CD4-positive, alpha-beta memory T cell (primary cell): ENCODE measurements around the gene PNO1. TPM values are rescaled to one million over a fixed set of nuclear protein-coding genes. Genes with fewer than 3 reads are reported as not detected.

Experiments
- CTCF ChIA-PET: fragments of 350-600 bp; sonication (Branson Sonifier 250); formaldehyde crosslinking; loops from one replicate; lab custom pipeline; 2021; ENCODE audit warnings: inconsistent platforms; ENCODE audit not compliant: partially characterized antibody; lab: Charles Lee
- POLR2A ChIA-PET: fragments of 350-600 bp; sonication (Branson Sonifier 250); formaldehyde crosslinking; loops from one replicate; lab custom pipeline; 2021; ENCODE audit not compliant: partially characterized antibody; lab: Charles Lee
- DNase-seq, 5 donors: peaks; one replicate each; pipeline versions ENCODE4 v3.0.0 to v3.0.0-alpha.2; 2020 to 2022; ENCODE audit warnings: mixed read lengths in 1 of 5
- H3K27ac ChIP-seq: one replicate; pipeline ENCODE4 v1.7.0; 2013; ENCODE audit warnings: low read depth, low read length
- H3K27me3 ChIP-seq: 2 replicates; pipeline ENCODE4 v1.7.0; 2013; ENCODE audit warnings: mild to moderate bottlenecking, low read length, moderate library complexity; ENCODE audit not compliant: insufficient read depth
- H3K36me3 ChIP-seq: 2 replicates; pipeline ENCODE4 v1.7.0; 2013; ENCODE audit warnings: mild to moderate bottlenecking, low read length, moderate library complexity; ENCODE audit not compliant: insufficient read depth
- H3K4me1 ChIP-seq: 2 replicates; pipeline ENCODE4 v1.7.0; 2013; ENCODE audit warnings: mild to moderate bottlenecking, low read length, moderate library complexity; ENCODE audit not compliant: insufficient read depth
- H3K4me3 ChIP-seq, 2 donors: one replicate each; pipeline ENCODE4 v1.7.0; 2013; ENCODE audit warnings: low read length in 2 of 2, mild to moderate bottlenecking in 1 of 2
- H3K9me3 ChIP-seq, 2 donors: one replicate each; pipeline ENCODE4 v1.7.0; 2013; ENCODE audit warnings: low read length in 2 of 2, control low read depth in 1 of 2; ENCODE audit not compliant: control insufficient read depth in 1 of 2
- H3K27ac Mint-ChIP-seq, 7 donors: one replicate each; pipeline ENCODE4 v1.8.0; 2020 to 2021; ENCODE audit warnings: mixed read lengths in 7 of 7, mild to moderate bottlenecking in 6 of 7, inconsistent platforms in 3 of 7, moderate library complexity in 3 of 7
- H3K27me3 Mint-ChIP-seq, 2 donors: one replicate each; pipeline ENCODE4 v1.8.0; 2020 to 2021; ENCODE audit warnings: mixed read lengths in 2 of 2
- H3K36me3 Mint-ChIP-seq, 2 donors: one replicate each; pipeline ENCODE4 v1.8.0; 2020 to 2021; ENCODE audit warnings: mixed read lengths in 2 of 2, inconsistent platforms in 1 of 2, mild to moderate bottlenecking in 1 of 2
- H3K4me1 Mint-ChIP-seq, 4 donors: one replicate each; pipeline ENCODE4 v1.8.0; 2020 to 2021; ENCODE audit warnings: mixed read lengths in 4 of 4, mild to moderate bottlenecking in 1 of 4
- H3K4me3 Mint-ChIP-seq, 8 donors: one replicate each; pipeline ENCODE4 v1.8.0; 2020 to 2021; ENCODE audit warnings: mixed read lengths in 8 of 8, mild to moderate bottlenecking in 7 of 8, moderate library complexity in 6 of 8, inconsistent platforms in 3 of 8
- H3K9me3 Mint-ChIP-seq, 8 donors: one replicate each; pipeline ENCODE4 v1.8.0; 2020 to 2021; ENCODE audit warnings: mixed read lengths in 8 of 8, mild to moderate bottlenecking in 5 of 8, inconsistent platforms in 3 of 8, moderate library complexity in 1 of 8
- intact Hi-C: fragments of 100-400 bp; cut with micrococcal nuclease; formaldehyde crosslinking; loops from one replicate; pipeline ENCODE4 v1.15.1; 2023
- polyA plus RNA-seq, 2 donors: library from polyadenylated mRNA; unstranded; fragments of 300-500 nt; fragmentation: Illumina TruSeq; gene quantifications; one replicate each; pipeline ENCODE4 v1.2.3, GENCODE V29; 2021
- total RNA-seq, 2 experiments: library from RNA; stranded (reverse); gene quantifications; one replicate each; pipeline ENCODE4 v1.2.3, GENCODE V29; 2021

The PNO1 gene
- total and polyA plus RNA-seq, 4 experiments from 2014 or later: 8.7 to 26.1 (median 15.1) TPM

DNA sequence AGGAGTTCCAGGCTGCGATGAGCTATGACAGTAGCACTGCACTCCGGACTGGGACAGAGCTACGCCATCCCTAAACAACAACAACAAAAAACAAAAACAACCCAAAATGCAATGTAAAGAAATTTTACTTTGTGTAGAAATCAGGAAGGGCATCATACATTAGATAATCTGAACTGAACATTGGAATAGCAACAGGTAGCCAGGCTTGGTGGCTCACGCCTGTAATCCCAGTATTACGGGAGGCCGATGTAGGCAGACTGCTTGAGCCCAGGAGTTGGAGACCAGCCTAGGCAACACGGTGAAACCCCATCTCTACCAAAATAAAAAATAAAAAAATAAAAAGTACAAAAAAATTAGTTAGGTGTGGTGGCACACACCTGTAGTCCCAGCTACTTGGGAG, 2.1 kb upstream of the PNO1 start:
- Histone ChIP-seq H3K27ac (no peak overlapping the region), H3K4me1 (peaks cover 57% of the 10 kb centered on the region), H3K27me3 (no peaks in the 10 kb centered on the region), H3K9me3 (no peaks in the 10 kb centered on the region), H3K36me3 (peaks cover 6% of the 10 kb centered on the region), H3K4me3 (no peak overlapping the region)
- intact Hi-C loops: loop anchor here (5.0 to 10.0 kb wide), 3 partner anchors 572 to 1669 kb away; partner anchors contain the start of gene GMCL1
- H3K9me3 Mint-ChIP-seq: peaks cover 0 to 2% (median 0%) of the 10 kb centered on the region in 8 donors
- ChIA-PET POLR2A (interaction anchor here (3.5 kb wide), 1 partner anchor 13 kb away, joined by 19 read pairs; no protein-coding TSS in a partner anchor), CTCF (interaction anchor here (1.1 to 2.7 kb wide), 2 partner anchors 29 to 127 kb away, joined by 4 to 20 read pairs; no protein-coding TSS in a partner anchor)
- peaks cover 0 to 2% of the 10 kb centered on the region in 2 donors for H3K27me3 Mint-ChIP-seq
- peaks cover 29 to 76% (median 53%) of the 10 kb centered on the region in 4 donors for H3K4me1 Mint-ChIP-seq
- peaks cover 7 to 28% of the 10 kb centered on the region in 2 donors for H3K36me3 Mint-ChIP-seq
- no peak for DNase-seq
- peak overlapping the region in 4 of 8 donors; percentile 20 to 99 (median 43) for H3K4me3 Mint-ChIP-seq
- peak overlapping the region in 1 of 7 donors; percentile 99 for H3K27ac Mint-ChIP-seq

DNA sequence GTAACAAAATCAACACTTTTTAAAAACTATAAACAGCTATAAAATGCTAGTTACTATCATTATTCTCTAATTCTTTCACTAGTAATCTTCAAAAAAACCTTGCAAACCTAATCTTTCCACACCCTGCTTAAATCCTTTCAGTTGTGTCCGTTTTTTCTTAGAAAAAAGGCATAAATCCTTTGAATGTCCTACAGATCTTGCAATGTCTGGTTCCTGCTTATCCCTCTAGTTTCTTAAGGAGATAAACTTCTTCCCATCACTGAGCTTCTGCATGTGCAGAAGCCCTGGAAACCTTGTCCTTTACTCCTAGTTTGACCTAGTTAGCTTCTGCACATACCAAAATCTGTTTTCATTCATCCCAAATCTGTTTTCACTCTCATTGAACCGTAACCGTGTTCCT, 1.3 kb upstream of the PNO1 start:
- Mint-ChIP-seq H3K27ac (peak overlapping the region; percentile 99 to 100 (median 100)), H3K4me1 (peaks cover 29 to 75% (median 49%) of the 10 kb centered on the region in 4 donors), H3K27me3 (peaks cover 0 to 2% of the 10 kb centered on the region in 2 donors), H3K4me3 (peak overlapping the region; percentile 95 to 99 (median 98)), H3K36me3 (peaks cover 13 to 34% of the 10 kb centered on the region in 2 donors), H3K9me3 (peaks cover 0 to 2% (median 0%) of the 10 kb centered on the region in 8 donors)
- no peaks in the 10 kb centered on the region for H3K9me3 ChIP-seq
- no peak for DNase-seq
- peak overlapping the region; percentile 97 for H3K27ac ChIP-seq
- peaks cover 51% of the 10 kb centered on the region for H3K4me1 ChIP-seq
- peaks cover 8% of the 10 kb centered on the region for H3K36me3 ChIP-seq
- ChIA-PET CTCF (interaction anchor here (1.0 to 2.7 kb wide), 7 partner anchors 12 to 127 kb away, joined by 3 to 20 read pairs (median 4); partner anchors contain the start of gene PPP3R1), POLR2A (interaction anchor here (1.0 to 3.5 kb wide), 8 partner anchors 12 to 759 kb away, joined by 3 to 49 read pairs (median 4); partner anchors contain the start of genes C1D and PPP3R1)
- intact Hi-C loops: loop anchor here (5.0 to 10.0 kb wide), 3 partner anchors 571 to 1668 kb away; partner anchors contain the start of gene GMCL1
- H3K27me3 ChIP-seq: no peaks in the 10 kb centered on the region
- H3K4me3 ChIP-seq: peak overlapping the region; percentile 82 to 96

DNA sequence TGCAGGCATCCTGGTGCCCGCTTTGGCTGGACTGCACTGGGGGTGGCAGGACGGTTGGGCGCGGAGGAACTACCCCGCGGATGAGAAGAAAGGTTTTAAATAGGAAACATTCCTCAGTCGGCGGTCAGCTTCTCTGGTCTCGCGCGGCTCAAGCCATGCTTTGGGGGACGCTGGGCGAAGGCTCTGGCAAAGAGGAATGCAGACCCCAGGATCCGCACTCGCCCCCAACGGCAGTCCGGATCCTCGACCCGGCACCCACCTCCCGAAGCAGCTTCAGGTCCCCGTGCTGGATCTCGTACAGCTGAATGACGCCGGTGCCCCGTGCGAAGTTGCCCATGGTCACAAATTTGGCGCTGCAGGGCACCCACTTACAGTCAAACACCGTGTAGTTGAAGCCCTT, 686 bp upstream of the PNO1 start:
- H3K9me3 ChIP-seq: no peaks in the 10 kb centered on the region
- H3K4me1 ChIP-seq: peaks cover 45% of the 10 kb centered on the region
- intact Hi-C loops: loop anchor here (1.0 to 10.0 kb wide), 6 partner anchors 94 to 1668 kb away; partner anchors contain the start of genes APLF, FBXO48 and GMCL1
- H3K4me3 Mint-ChIP-seq: peak overlapping the region; percentile 95 to 99 (median 98)
- H3K36me3 ChIP-seq: peaks cover 11% of the 10 kb centered on the region
- H3K9me3 Mint-ChIP-seq: peaks cover 0 to 2% (median 0%) of the 10 kb centered on the region in 8 donors
- peak overlapping the region; percentile 99 to 100 (median 100) for H3K27ac Mint-ChIP-seq
- POLR2A ChIA-PET: interaction anchor here (1.0 to 3.5 kb wide), 11 partner anchors 12 to 759 kb away, joined by 3 to 49 read pairs (median 5); partner anchors contain the start of genes APLF, C1D, FBXO48 and PPP3R1
- CTCF ChIA-PET: interaction anchor here (1.0 to 2.7 kb wide), 9 partner anchors 12 to 126 kb away, joined by 3 to 20 read pairs (median 4); partner anchors contain the start of gene PPP3R1
- H3K4me3 ChIP-seq: peak overlapping the region; percentile 82 to 96
- H3K27me3 Mint-ChIP-seq: peaks cover 0 to 2% of the 10 kb centered on the region in 2 donors
- peaks cover 29 to 70% (median 46%) of the 10 kb centered on the region in 4 donors for H3K4me1 Mint-ChIP-seq
- no peaks in the 10 kb centered on the region for H3K27me3 ChIP-seq
- DNase-seq: no peak
- H3K27ac ChIP-seq: peak overlapping the region; percentile 97
- H3K36me3 Mint-ChIP-seq: peaks cover 15 to 38% of the 10 kb centered on the region in 2 donors

DNA sequence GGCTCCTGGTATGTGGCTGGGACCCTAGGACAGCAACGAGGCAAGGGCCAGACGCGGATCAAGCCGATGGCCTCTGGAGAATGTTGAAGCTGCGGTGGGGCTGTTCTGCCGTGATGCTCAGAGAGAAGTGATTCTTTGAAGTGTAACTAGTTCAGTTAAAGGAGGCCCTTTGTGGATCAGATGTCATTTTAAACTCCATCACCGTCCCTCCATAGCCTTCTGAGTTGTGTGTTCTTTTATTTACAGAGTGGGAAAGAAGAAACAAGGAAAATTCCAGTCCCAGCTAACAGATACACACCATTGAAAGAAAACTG, 403 bp downstream of the PNO1 start:
- Histone ChIP-seq H3K36me3 (peaks cover 22% of the 10 kb centered on the region), H3K9me3 (no peaks in the 10 kb centered on the region), H3K4me3 (peak overlapping the region; percentile 82 to 97), H3K4me1 (peaks cover 34% of the 10 kb centered on the region), H3K27ac (peak overlapping the region; percentile 97), H3K27me3 (no peaks in the 10 kb centered on the region)
- H3K4me3 Mint-ChIP-seq: peak overlapping the region; percentile 95 to 99 (median 98)
- ChIA-PET POLR2A (interaction anchor here (0.6 to 3.5 kb wide), 12 partner anchors 10 to 437 kb away, joined by 3 to 49 read pairs (median 4); partner anchors contain the start of genes APLF, C1D, FBXO48 and PPP3R1), CTCF (interaction anchor here (1.0 to 2.7 kb wide), 9 partner anchors 10 to 125 kb away, joined by 3 to 20 read pairs (median 6); partner anchors contain the start of genes C1D and PPP3R1)
- H3K27me3 Mint-ChIP-seq: peaks cover 0 to 2% of the 10 kb centered on the region in 2 donors
- peak overlapping the region; percentile 99 to 100 (median 100) for H3K27ac Mint-ChIP-seq
- intact Hi-C loops: loop anchor here (5.0 to 10.0 kb wide), 3 partner anchors 569 to 1667 kb away; partner anchors contain the start of gene GMCL1
- peaks cover 23 to 48% of the 10 kb centered on the region in 2 donors for H3K36me3 Mint-ChIP-seq
- peaks cover 26 to 59% (median 40%) of the 10 kb centered on the region in 4 donors for H3K4me1 Mint-ChIP-seq
- no peak for DNase-seq
- H3K9me3 Mint-ChIP-seq: peaks cover 0 to 2% (median 0%) of the 10 kb centered on the region in 8 donors

DNA sequence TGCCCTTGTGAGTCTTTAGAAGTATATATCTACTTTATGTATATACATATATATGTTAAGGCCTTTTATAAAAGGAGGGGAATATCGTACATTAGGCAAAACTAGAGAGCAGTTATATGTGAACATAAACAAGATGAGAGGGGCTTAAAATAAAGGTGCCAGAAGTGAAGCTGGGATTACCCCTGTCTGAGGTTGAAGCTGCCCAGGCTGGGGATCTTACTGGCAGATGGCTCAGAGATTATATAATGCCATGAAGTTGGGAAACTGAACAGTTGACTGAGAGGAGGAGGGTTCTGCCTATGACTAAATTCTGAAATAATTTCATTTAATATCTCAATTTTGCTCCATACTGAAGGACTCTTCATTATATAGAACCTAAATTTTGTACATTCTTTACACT, 6.0 kb downstream of the PNO1 start:
- Histone ChIP-seq H3K27me3 (no peaks in the 10 kb centered on the region), H3K27ac (no peak overlapping the region), H3K9me3 (no peaks in the 10 kb centered on the region), H3K4me3 (no peak overlapping the region), H3K4me1 (peaks cover 10% of the 10 kb centered on the region), H3K36me3 (peaks cover 41% of the 10 kb centered on the region)
- peaks cover 44 to 70% of the 10 kb centered on the region in 2 donors for H3K36me3 Mint-ChIP-seq
- CTCF ChIA-PET: interaction anchor here (1.3 kb wide), 1 partner anchor 72 kb away, joined by 4 read pairs; no protein-coding TSS in a partner anchor
- H3K27me3 Mint-ChIP-seq: no peaks in the 10 kb centered on the region
- no peak overlapping the region for H3K4me3 Mint-ChIP-seq
- peak overlapping the region in 1 of 7 donors; percentile 77 for H3K27ac Mint-ChIP-seq
- POLR2A ChIA-PET: no interaction called here
- H3K4me1 Mint-ChIP-seq: peaks cover 14 to 33% (median 20%) of the 10 kb centered on the region in 4 donors
- H3K9me3 Mint-ChIP-seq: no peaks in the 10 kb centered on the region
- DNase-seq: no peak
- intact Hi-C loops: no loop called here

DNA sequence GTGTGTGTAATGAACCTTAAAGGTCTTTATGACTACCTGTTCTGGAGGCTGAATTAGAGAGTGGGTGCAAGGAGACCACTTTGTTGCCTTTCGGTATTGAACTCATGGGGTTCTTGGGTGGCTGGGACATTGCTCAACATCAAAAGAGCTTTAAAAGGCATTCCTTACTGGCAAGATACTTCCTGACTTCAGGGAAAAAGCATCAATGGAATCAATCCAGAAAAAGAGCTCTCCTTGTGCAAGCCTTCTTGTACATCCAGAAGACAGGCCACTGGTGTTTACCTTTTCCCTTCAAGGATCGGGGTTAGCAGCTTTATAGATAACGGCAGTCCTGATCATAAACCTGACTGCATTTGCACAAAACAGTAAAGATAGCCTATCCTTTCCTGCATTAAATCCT, 9.5 kb downstream of the PNO1 start:
- no peaks in the 10 kb centered on the region for H3K27me3 Mint-ChIP-seq
- no peak overlapping the region for H3K4me3 Mint-ChIP-seq
- Histone ChIP-seq H3K27me3 (no peaks in the 10 kb centered on the region), H3K36me3 (peaks cover 28% of the 10 kb centered on the region), H3K27ac (no peak overlapping the region), H3K4me1 (no peaks in the 10 kb centered on the region), H3K9me3 (no peaks in the 10 kb centered on the region), H3K4me3 (no peak overlapping the region)
- peaks cover 6 to 10% (median 9%) of the 10 kb centered on the region in 4 donors for H3K4me1 Mint-ChIP-seq
- CTCF ChIA-PET: interaction anchor here (0.9 to 2.2 kb wide), 4 partner anchors 9 to 18 kb away, joined by 3 to 7 read pairs (median 3); partner anchors contain the start of gene PNO1
- POLR2A ChIA-PET: interaction anchor here (3.0 kb wide), 1 partner anchor 10 kb away, joined by 19 read pairs; the partner anchor contains the start of gene PNO1
- peaks cover 27 to 54% of the 10 kb centered on the region in 2 donors for H3K36me3 Mint-ChIP-seq
- no peak for DNase-seq
- intact Hi-C loops: no loop called here
- peak overlapping the region in 4 of 7 donors; percentile 9 to 40 (median 23) for H3K27ac Mint-ChIP-seq
- no peaks in the 10 kb centered on the region for H3K9me3 Mint-ChIP-seq
